GM12872 (cell line): ENCODE data around the gene DPAGT1.

Source experiments
- CTCF ChIP-seq: IDR thresholded peaks from 3 replicates; pipeline ENCODE4 v1.5.1; 2011; ENCODE audit warnings: low read depth, mild to moderate bottlenecking, low read length, moderate library complexity; ENCODE audit not compliant: insufficient read depth

DPAGT1 gene

GRCh38 chr11:119114351-119114750 lies 12.7 kb upstream of the DPAGT1 start:
- TF ChIP-seq CTCF: no peak

GRCh38 chr11:119113716-119114115 lies 12.1 kb upstream of the DPAGT1 start:
- no peak for TF ChIP-seq CTCF

GRCh38 chr11:119112314-119113020 lies 10.8 kb upstream of the DPAGT1 start:
- TF ChIP-seq CTCF: no peak

- TF ChIP-seq CTCF: no peak
Measured at GRCh38 chr11:119111361-119111925, 9.8 kb upstream of the DPAGT1 start.

GRCh38 chr11:119110439-119110838 lies 8.8 kb upstream of the DPAGT1 start:
- TF ChIP-seq CTCF: no peak

- TF ChIP-seq CTCF: no peak
Measured at GRCh38 chr11:119109843-119110242, 8.2 kb upstream of the DPAGT1 start.

- TF ChIP-seq CTCF: no peak
Measured at GRCh38 chr11:119108857-119109221, 7.2 kb upstream of the DPAGT1 start.
